ENCODE data around the gene TBX6.
"Not testable (repeated sequence)": the region's sequence is repeated elsewhere in the genome, so short reads cannot be mapped to it uniquely, and the experiment has no call there.

Gene TBX6

DNA sequence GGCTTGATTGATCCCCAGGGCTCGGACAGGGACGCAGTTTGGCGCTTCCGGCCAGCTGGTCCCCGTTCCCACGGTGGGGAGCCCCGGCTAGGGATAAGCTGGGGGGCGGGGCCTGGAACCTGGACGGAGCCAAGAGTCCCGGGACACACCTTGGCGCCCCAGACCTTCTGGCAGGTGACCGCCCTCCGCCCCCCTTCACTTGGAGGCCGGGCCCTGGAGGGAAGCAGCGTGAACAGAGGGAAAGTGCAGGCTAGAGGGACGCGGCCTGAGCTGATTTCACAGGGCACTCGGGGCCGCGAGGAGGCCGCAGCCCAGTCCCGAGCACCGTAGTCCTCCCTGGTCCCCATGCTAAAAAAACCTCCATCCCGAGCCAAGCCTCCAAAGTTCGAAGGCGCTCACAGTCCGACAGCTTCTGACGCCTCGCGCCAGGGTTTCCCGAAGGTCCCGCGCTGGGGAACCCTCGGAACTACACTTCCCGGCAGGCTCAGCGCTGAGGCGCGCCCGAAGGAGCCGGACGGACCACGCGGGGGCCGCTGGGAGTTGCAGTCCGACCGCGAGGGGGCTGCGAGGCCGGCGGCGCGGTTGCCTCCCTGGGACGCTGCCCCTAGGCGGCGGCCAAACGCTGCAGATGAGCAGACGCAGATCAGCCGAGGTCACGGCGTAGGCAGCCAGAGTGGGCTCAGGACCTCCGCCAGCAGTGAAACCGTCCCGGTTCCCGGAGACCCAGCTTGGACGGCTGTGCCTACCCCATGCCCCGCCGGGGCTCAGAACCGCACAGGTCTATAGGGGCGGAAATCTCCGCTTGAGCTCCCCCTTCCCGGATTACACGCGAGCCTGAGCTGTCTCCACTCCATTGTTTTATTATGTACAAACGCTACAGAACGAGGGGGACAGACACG lies at the start of gene TBX6:
Gene TBX6 (minus strand): TSS at position 451 of the 899 bp plus-strand sequence. CDS start 731 bp downstream, outside the sequence.
- peak; percentile 87 for DNase-seq (ENCODE audit: low spot score)

- no peak for DNase-seq (ENCODE audit: low spot score)
Measured at GRCh38 chr16:30139583-30140481, 48.1 kb upstream of the TBX6 start.

- DNase-seq (ENCODE audit: low spot score) = no peak
Measured at GRCh38 chr16:30137897-30138296, 46.2 kb upstream of the TBX6 start.

DNA sequence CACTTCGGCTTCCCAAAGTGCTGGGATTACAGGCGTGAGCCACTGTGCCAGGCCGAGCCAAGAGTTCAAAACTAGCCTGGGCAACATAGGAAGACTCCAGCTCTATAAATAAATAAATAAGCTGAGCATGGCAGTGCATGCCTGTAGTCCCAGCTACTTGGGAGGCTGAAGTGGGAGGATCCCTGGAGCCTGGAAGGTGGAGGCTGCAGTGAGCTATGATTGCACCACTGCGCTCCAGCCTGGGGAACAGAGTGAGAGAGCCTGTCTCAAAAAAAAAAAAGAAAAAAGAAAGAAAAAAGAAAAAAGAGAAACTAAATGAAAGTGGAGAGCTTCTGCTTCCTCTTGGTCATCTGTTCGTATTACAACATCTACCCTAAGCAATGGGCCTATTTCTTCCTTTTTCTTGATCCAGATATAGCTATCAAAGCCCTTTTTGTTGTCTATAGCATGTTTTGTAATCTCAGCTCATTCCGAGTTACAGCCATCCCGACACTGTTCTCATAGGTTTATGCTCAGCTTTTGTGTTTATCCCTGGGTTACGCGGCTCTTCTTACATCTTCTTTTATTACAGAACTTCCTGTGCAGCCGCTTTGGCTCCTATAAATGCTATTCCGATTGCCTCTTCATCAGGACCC lies 45.4 kb upstream of the TBX6 start:
- DNase-seq (ENCODE audit: low spot score) = no peak

GRCh38 chr16:30132591-30132990 lies 40.9 kb upstream of the TBX6 start:
- DNase-seq (ENCODE audit: low spot score) = no peak

DNA sequence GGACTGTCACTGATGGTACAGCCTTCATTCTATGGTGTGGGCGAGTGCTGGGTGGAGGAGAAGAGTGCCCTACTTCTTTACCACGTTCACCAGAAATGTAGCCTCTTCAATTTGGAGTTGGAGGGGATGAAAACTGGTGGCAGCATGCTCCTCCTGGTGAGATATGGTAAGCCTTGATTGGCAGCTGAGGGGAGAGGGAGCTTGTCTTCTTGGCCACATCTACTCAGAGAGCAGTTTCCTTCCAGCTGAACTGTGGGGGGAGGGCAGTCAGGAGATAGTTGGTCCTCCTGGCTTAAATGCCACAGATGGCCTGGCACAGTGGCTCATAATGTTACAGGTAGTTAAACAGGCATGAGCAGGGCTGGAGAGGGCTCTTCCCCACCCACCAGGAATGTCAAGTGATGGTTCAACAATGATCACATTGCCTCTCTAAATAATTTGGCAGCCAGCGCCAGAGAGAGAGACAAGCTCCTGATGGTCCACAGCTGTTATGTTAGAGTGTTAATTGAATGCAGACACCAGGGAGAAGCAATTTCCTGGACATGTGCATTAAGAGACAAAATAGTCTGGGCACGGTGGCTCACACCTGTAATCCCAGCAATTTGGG lies 40.2 kb upstream of the TBX6 start:
- no peak for DNase-seq (ENCODE audit: low spot score)

DNA sequence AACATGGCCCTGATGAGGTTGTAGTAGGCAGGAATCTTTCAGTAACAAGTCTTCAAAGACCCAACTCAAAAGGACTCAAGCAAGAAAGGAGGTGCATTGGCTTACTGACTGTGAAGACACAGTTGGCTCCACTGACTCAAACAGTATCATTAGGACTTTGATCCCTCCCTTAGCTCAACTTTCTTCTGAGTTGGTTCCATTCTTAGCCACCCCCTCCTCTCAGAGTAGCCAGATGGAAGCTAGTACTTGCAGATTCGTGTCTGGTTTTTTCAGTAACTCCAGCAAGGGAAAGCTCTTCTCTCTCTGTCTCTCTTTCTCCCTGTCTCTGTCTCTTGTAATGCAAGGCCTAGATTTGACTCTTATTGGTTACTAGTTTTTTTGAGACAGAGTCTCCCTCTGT lies 36.3 kb upstream of the TBX6 start:
- no peak for DNase-seq (ENCODE audit: low spot score)

- DNase-seq (ENCODE audit: low spot score) = not testable (repeated sequence)
Measured at GRCh38 chr16:30125690-30126089, 34.0 kb upstream of the TBX6 start.

DNA sequence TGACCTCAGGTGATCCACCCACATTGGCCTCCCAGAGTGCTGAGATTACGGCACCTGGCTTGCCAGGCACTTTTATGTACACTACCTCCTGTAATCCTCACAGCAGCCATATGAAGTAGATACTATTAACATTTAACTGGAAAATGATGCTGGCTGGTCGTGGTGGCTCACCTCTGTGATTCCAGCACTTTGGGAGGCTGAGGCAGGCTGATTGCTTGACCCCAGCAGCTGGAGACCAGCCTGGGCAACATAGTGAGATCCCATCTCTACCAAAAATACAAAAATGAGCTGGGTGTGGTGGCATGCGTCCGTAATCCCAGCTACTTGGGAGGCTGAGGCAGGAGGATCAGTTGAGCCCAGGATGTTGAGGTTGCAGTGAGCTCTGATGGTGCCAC lies 33.3 kb upstream of the TBX6 start:
- no peak for DNase-seq (ENCODE audit: low spot score)

DNA sequence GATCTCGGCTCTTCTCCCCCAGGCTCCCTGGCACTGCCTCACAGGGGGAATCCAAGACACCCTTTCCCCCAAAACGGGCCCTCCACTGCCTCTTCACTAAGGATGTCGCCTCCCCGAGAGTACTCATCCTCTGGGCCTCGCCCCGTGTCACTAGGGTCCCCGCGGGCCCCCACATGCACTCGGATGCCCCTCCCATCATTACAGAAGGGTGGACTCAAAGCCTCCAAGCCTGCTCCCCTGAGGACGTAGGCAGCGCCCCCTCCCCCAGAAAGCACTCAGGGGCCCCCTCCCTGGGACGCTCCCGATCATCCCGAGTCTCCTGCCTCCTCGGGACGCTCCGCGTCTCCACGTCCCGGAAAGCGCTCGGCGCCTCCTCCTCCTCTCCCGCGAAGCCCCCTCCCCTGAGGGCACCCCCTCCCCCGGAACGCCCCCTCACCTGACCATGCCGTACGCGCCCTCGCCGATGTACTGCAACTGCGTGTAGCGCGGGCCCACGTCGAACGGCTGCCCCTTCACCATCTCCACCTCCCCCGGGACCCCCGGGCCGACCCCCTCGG lies 31.0 kb upstream of the TBX6 start:
- no peak for DNase-seq (ENCODE audit: low spot score)

- peak; percentile 65 for DNase-seq (ENCODE audit: low spot score)
Measured at GRCh38 chr16:30121741-30122571, 30.2 kb upstream of the TBX6 start.

- DNase-seq (ENCODE audit: low spot score) = no peak
Measured at GRCh38 chr16:30120340-30121105, 28.8 kb upstream of the TBX6 start.

- DNase-seq (ENCODE audit: low spot score) = no peak
Measured at GRCh38 chr16:30119428-30119827, 27.7 kb upstream of the TBX6 start.

DNA sequence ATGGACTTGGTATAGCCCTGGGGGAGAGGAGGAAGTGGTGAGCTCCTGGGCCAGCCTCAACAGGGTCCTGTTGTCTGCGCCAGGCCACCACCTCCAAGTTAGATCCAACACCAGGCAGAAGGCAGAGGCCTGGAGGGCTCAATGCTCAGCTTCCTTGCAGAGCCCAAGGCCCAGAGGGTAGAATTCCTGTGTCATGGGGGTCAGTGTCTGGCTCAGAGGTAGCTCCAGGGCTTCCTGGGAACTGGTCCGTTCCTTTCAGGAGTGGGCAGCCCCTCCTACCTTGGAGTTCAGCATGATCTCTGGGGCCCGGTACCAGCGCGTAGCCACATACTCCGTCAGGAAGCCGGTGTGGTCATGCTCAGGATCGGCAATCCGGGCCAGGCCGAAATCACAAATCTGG lies 26.0 kb upstream of the TBX6 start:
- no peak for DNase-seq (ENCODE audit: low spot score)

- DNase-seq (ENCODE audit: low spot score) = no peak
Measured at GRCh38 chr16:30116291-30117207, 24.8 kb upstream of the TBX6 start.

- DNase-seq (ENCODE audit: low spot score) = no peak
Measured at GRCh38 chr16:30115238-30115637, 23.5 kb upstream of the TBX6 start.

- not testable (repeated sequence) for DNase-seq (ENCODE audit: low spot score)
Measured at GRCh38 chr16:30114833-30115232, 23.1 kb upstream of the TBX6 start.

DNA sequence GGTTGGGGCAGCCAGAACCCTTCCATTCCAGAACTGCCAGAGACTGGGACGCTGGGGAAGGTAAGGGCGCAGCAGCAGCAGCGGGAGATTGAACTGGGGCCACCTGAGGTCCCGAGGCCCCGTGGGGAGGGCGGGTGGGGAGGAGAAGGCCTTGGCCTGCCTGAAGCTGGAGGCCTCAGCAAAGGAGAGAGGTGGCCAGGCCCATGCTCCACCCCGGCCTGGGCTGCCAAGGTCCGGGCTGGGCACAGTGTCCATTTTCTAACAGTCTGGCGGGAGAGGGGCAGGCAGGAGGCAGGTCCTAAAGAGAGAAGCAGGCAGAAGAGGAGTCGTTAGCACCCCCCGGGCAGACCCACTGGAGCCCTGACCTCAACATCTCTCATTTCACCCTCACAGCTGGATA lies 22.7 kb upstream of the TBX6 start:
- no peak for DNase-seq (ENCODE audit: low spot score)

Measured in kidney capillary endothelial cell (primary cell).